Heart right ventricle (tissue), 16 donors: ENCODE data around the gene USP14. TPM values are rescaled to one million over a fixed set of nuclear protein-coding genes. Genes with fewer than 3 reads are reported as not detected.

Source experiments
- ATAC-seq, 8 donors: fragments of 200-7000 bp; cut with Tn5 transposase; one replicate each; pipeline ENCODE4 v1.9.1; 2020; ENCODE audit warnings: mild to moderate bottlenecking in 8 of 8, moderate library complexity in 8 of 8, moderate number of reproducible peaks in 1 of 8
- DNase-seq, 2 donors: peaks; one replicate each; pipeline ENCODE4 v3.0.0-alpha.2; 2020
- H3K27ac ChIP-seq, 10 donors: fragments of 200-600 bp; sonication (generic) in 2 of 10; one replicate each; pipeline versions ENCODE4 v1.5.0 to v1.8.0; 2020 to 2022; ENCODE audit warnings: mild to moderate bottlenecking in 3 of 10
- H3K27me3 ChIP-seq, 7 donors: fragments of 200-600 bp; one replicate each; pipeline ENCODE4 v1.8.0; 2021 to 2022; ENCODE audit warnings: mild to moderate bottlenecking in 2 of 7
- H3K36me3 ChIP-seq, 9 donors: fragments of 200-600 bp; sonication (generic) in 1 of 9; one replicate each; pipeline versions ENCODE4 v1.5.0 to v1.8.0; 2020 to 2022; ENCODE audit warnings: mild to moderate bottlenecking in 2 of 9
- H3K4me1 ChIP-seq, 9 donors: fragments of 200-600 bp; sonication (generic) in 1 of 9; one replicate each; pipeline versions ENCODE4 v1.5.0 to v1.8.0; 2020 to 2022; ENCODE audit warnings: mild to moderate bottlenecking in 4 of 9
- H3K4me3 ChIP-seq, 10 donors: fragments of 200-600 bp; sonication (generic) in 2 of 10; one replicate each; pipeline versions ENCODE4 v1.5.0 to v1.8.0; 2020 to 2022; ENCODE audit warnings: mild to moderate bottlenecking in 7 of 10, moderate library complexity in 2 of 10
- H3K9me3 ChIP-seq, 11 donors: fragments of 200-600 bp in 10 of 11; sonication (generic) in 2 of 11; one replicate each; pipeline versions ENCODE4 v1.5.0 to v1.8.0; 2013 to 2022; ENCODE audit warnings: mild to moderate bottlenecking in 2 of 11, control low read depth in 1 of 11, moderate library complexity in 1 of 11
- WGBS, 2 donors: extraction: QIAGEN DNeasy Blood & Tissue Kit; methylation state at CpG; one replicate each; pipeline ENCODE4 v1.1.7; 2013; ENCODE audit warnings: inconsistent platforms in 1 of 2; 5-methylcytosine and 5-hydroxymethylcytosine counted together
- intact Hi-C, 10 donors: fragments of 100-400 bp; cut with DNase I; formaldehyde crosslinking; loops; one replicate each; pipeline versions ENCODE4 v1.11.1 to v1.14.2; 2022
- polyA plus RNA-seq, 2 donors: library from polyadenylated mRNA; stranded (reverse); fragments of 200-250 nt; gene quantifications; one replicate each; pipeline ENCODE4 v1.2.3, GENCODE V29; 2013
- total RNA-seq, 10 donors: library from RNA; stranded (reverse); fragmentation: NEBNext Ultra II Directional in 3 of 10; extraction: Animal tissue kit (Norgen Biotek cat#: 25700) in 3 of 10; gene quantifications; one replicate each; pipeline versions ENCODE4 v1.2.1 to v1.2.4, GENCODE V29; 2021 to 2023
- TF ChIP-seq, protein P1 (sequence below), 9 donors: fragments of 200-600 bp; sonication (generic) in 2 of 9; IDR thresholded peaks; one replicate each; pipeline versions ENCODE4 v1.5.0 to v1.8.0; 2021 to 2022; ENCODE audit warnings: antibody characterized with exemption in 9 of 9, mild to moderate bottlenecking in 5 of 9, moderate library complexity in 1 of 9
- donor health status: Arrhythmogenic right ventricular cardiomyopathy.
- donor health status: ischemic (EF 13 %, LVEDD 7.1; RV severe dilation, severe dysfunction).
- donor health status: healthy with polysubstance abuse.
- donor health status: DM: no; HTN: yes; CAD: no.
- donor health status: DM: no; HTN: no; CAD: no.
- donor health status: ischemic (EF 25% LVEDD 6.9; RV normal size, moderate dysfunction).
- donor health status: ischemic (EF 25% LVEDD 5.7; RV mildly dilated, moderate dysfunction).
- donor health status: healthy.
- donor health status: DM: yes; HTN: yes; CAD: no.
- donor health status: Ischemic cardiomyopathy.
- donor health status: ischemic (EF 35%, LVEDD 5.7; RV mildly dilated, moderate dysfunction).
- donor health status: nonischemic (EF 11% LVEDD 7.7; RV severe dilation, severe dysfunction).
- donor health status: DM: yes; HTN: yes; CAD: no.
- donor health status: PGD.
- donor health status: ischemic (EF 29% LVEDD 5.4; RV normal size, mild dysfunction).
- donor health status: nonischemic (EF 23%, LVEDD 6.1; RV moderate dilation, normal function).

USP14 gene
- total and polyA plus RNA-seq, 12 donors: 15.3 to 53.3 (median 48.4) TPM

- H3K27ac ChIP-seq: no peak overlapping the region
- H3K4me3 ChIP-seq: no peak overlapping the region
- no peaks in the 10 kb centered on the region for H3K27me3 ChIP-seq
- H3K36me3 ChIP-seq: peaks cover 0 to 37% (median 0%) of the 10 kb centered on the region in 9 donors
- 90 to 98% methylated on average over 1 of the region's 1 CpG for WGBS, 2 donors
- DNase-seq: no peak
- intact Hi-C loops: no loop called here
- ATAC-seq: no peak
- TF ChIP-seq, protein P1, sequence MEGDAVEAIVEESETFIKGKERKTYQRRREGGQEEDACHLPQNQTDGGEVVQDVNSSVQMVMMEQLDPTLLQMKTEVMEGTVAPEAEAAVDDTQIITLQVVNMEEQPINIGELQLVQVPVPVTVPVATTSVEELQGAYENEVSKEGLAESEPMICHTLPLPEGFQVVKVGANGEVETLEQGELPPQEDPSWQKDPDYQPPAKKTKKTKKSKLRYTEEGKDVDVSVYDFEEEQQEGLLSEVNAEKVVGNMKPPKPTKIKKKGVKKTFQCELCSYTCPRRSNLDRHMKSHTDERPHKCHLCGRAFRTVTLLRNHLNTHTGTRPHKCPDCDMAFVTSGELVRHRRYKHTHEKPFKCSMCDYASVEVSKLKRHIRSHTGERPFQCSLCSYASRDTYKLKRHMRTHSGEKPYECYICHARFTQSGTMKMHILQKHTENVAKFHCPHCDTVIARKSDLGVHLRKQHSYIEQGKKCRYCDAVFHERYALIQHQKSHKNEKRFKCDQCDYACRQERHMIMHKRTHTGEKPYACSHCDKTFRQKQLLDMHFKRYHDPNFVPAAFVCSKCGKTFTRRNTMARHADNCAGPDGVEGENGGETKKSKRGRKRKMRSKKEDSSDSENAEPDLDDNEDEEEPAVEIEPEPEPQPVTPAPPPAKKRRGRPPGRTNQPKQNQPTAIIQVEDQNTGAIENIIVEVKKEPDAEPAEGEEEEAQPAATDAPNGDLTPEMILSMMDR (IDR thresholded peaks at IDR 0.05): no peak
- H3K4me1 ChIP-seq: no peaks in the 10 kb centered on the region
- no peaks in the 10 kb centered on the region for H3K9me3 ChIP-seq
Observed at GRCh38 chr18:231563-231962, 73.2 kb downstream of the USP14 start.

DNA sequence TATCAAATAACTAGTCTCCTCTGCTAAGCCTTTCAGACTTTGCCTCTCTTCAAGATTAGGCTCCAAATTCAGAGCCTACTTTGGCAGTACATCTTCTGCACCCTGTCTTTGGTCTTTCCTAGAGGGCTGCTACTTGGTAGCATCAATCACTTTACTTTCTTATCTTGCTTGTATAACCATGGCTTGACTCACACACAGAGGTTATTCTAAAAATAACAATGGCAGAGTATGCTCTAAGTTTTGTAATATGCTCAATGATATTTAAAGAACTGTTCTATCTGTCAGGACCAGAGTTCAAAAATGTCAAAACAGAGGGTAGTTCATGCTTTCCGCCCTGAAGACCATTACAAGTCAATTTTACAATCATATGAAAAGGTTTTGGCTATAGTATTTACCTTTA, 81.8 kb downstream of the USP14 start:
- TF ChIP-seq, protein P1 (IDR thresholded peaks at IDR 0.05): no peak
- peak; percentile 80 to 98 (median 92) for ATAC-seq
- WGBS, 2 donors: 47 to 72% methylated on average over 1 of the region's 1 CpG
- peaks cover 0 to 19% (median 0%) of the 10 kb centered on the region in 9 donors for H3K4me1 ChIP-seq
- H3K27me3 ChIP-seq: no peaks in the 10 kb centered on the region
- H3K36me3 ChIP-seq: peaks cover 0 to 58% (median 3%) of the 10 kb centered on the region in 9 donors
- H3K4me3 ChIP-seq: no peak overlapping the region
- DNase-seq: no peak
- H3K9me3 ChIP-seq: no peaks in the 10 kb centered on the region
- intact Hi-C loops: no loop called here
- H3K27ac ChIP-seq: peak overlapping the region in 8 of 10 donors; percentile 43 to 83 (median 77)

DNA sequence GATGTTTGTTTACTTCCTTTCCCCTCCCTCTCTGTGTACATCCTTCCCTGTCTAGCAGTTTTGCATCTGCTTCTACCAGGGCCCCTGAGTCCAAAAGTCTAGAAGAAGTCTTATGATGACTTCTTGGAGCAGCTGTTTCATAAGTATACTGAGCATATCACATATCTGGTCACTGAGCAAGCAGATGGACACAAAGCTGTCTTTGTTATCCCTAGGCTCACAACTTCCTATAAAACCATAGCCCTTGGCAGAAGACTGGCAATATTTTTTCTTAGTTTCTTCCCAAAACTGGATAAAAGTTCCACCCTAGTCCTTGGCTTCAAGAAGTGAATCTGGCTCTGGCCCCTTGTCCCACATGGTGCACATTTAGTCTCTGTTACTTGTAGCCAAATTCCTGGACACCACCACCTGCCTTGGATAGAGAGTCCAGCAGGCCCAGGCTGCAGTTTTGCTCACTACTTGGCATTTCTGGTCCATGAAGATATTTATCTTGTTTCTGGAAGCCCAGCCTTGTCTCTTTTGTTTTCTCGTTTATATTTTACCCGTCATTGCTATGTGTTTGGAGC, 87.0 kb downstream of the USP14 start:
- peak in 3 of 8 donors; percentile 30 to 53 (median 42) for ATAC-seq
- no peak overlapping the region for H3K27ac ChIP-seq
- H3K4me1 ChIP-seq: peaks cover 0 to 8% (median 0%) of the 10 kb centered on the region in 9 donors
- H3K36me3 ChIP-seq: peaks cover 0 to 96% (median 25%) of the 10 kb centered on the region in 9 donors
- intact Hi-C loops: no loop called here
- DNase-seq: no peak
- no peaks in the 10 kb centered on the region for H3K27me3 ChIP-seq
- 88% methylated on average over 2 of the region's 2 CpGs for WGBS, 2 donors
- TF ChIP-seq, protein P1 (IDR thresholded peaks at IDR 0.05): no peak
- H3K9me3 ChIP-seq: no peaks in the 10 kb centered on the region
- no peak overlapping the region for H3K4me3 ChIP-seq

DNA sequence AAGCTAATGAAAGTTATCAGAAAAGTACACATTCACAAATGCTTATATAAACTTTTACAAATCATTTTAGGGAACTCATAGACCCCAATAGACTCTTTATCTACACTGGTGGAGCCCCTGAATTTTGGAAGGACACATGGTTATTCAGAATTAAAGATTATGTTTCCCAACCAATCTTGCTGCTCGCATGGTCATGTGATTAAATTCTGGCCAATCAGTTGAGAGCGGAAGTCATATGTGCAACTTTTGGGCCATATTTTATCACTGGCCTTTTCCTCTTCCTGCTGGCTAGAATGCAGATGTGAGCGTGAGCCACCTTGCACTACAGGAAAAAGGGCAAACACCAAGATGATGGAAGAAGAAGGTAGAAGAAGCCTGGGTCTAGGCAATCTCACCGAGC, 89.7 kb downstream of the USP14 start:
- Histone ChIP-seq H3K27ac (no peak overlapping the region), H3K36me3 (peaks cover 0 to 100% (median 28%) of the 10 kb centered on the region in 9 donors), H3K9me3 (peaks cover 0 to 4% (median 0%) of the 10 kb centered on the region in 11 donors), H3K27me3 (no peaks in the 10 kb centered on the region), H3K4me1 (no peaks in the 10 kb centered on the region), H3K4me3 (no peak overlapping the region)
- WGBS, 2 donors: 92 to 97% methylated on average over 4 of the region's 4 CpGs
- ATAC-seq (no peak), DNase-seq (no peak)
- intact Hi-C loops: no loop called here
- TF ChIP-seq, protein P1 (IDR thresholded peaks at IDR 0.05): no peak
